GM19328 (cell line): ENCODE measurements around the gene SAMD14.

ENCODE experiments used
- ATAC-seq: cut with Tn5 transposase; IDR thresholded peaks from one replicate; pipeline ENCODE4 v1.9.1; 2021; ENCODE audit warnings: mild to moderate bottlenecking, moderate library complexity; ENCODE audit not compliant: unreplicated experiment

The SAMD14 gene

DNA sequence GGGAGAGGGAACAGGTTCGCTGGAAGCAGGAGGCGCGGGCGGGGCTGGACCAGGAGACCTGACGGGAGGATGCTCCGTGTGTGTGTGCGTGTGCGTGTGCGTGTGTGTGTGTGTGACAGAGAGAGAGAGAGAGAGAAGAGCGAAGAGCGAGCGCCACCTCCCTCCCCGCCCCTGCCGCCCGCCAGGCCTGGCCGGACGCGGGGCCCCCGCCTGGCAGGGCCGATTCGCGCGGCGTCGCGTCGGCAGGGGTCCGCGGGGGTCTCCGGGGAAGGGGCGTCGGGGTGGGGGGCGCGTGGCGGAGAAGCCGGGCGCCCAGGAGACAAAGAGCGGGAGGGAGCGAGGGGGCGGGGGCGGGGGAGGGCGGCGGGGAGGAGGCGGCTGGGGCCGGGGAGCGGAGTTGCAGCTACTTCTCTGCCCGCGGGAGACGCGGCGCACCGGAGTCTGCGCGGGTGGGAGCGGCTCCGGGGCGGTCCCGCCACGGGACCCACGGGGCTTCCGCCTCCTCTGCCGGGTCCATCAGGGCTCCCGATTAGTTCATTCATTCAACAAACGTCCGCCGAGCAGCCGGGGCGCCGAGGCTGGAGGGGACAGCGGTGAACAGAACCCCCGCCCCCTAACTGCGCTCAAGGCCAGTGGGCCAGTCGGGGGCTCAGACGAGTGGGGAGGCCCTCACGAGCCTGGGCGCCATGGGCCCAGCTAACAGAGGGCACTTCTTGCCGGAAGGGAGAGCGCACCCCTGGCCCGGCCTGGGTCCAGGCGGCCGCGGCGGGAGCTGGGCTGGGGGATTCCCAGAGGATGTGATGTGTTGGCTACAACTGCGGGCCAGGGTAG lies at the start of gene SAMD14:
SAMD14 (minus strand) TSS at position 433 of the 831 bp plus-strand sequence. CDS start 5,201 bp downstream, outside the sequence.
- ATAC-seq: no peak

DNA sequence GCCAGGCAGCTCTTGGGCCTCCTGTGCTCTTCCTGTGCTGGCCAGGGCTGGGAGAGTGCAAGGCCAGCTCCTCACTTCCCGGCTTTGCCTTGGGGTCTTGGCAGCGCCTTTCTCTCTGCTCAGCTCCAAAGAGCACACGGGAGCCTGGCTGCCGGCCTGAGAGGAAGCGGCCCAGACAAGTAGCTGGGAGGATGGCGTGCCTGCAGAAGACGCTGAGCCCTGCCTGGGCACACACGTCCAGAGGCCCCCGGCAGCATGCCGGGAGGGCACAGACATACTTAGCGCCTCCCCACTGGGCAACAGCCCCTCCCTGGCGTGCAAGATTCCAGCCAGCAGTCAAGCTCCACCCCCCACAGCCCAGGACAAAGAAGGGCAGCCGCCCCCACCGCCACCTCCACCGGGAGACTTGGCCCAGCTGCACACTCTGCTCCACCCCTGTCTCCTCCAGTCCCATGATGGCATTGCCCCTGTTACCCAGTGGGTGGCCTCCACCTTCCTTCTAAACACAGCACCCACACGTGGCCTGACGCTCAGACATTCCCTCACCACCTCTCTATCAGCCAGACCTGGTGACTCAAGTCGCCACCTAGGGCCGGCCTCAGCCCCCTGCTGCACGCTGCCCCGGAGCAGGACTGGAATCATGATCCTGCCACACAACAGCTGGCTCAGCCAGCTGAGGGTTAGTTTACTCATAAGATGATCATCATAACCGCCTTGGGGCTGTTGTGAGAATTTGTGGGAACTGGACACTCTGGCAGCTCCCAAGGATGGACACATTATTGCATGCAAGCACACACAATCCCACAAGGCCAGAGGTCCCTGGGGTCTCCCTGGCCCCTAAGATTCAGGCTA lies 48.2 kb upstream of the SAMD14 start:
- ATAC-seq: no peak

DNA sequence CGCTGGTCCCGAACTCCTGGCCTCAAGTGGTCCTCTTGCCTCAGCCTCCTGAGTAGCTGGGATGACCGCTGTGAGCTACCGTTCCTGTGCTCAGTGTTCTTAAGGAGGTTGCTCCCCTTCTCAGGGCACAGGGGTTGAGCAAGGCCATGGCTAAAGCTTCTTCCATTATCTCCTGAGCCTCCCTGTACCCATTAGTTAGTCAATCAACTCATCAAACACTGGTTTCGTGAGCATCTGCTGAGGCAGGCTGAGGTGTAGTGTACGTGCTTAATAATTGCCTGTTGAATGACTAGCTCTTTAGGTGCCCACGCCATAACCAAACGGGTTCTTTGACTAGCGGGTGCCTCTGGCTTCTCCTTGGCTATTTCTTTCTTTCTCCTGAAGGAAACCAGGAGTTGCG lies 47.5 kb upstream of the SAMD14 start:
- no peak for ATAC-seq

DNA sequence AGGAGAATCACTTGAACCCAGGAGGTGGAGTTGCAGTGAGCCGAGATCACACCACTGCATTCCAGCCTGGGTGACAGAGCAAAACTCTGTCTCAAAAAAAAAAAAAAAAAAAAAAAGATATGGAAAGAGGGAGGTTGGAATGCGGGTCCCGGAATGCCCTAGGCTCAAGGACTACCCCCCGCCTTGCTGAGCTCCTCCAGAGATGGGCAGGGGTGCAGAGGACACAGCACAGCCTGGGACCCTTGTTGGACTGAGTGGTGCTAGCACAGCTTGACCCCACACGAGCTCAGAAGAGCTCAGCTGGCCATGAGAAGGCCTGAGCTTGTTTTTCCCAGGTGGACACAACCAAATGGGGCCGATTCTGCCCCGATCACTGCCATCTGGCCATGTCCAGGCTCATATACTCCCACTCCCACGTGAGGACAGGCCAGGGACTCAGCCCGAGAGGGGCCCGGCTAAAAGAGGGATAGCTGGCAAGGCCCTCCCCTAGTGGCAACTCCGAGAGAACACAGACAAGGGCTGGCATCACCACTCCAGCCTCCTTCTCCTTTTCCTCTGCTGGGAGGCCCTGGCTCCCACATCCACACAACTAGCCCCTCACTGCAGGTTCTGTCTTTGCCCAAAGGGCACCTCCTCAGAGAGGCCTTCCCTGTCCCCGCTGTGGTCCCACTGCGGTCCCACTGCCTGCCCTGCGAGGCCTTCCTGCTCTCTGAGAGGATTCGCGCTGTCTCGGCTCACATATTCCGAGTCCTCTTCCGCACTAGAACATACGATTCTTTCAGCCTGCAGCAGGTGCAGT lies 46.8 kb upstream of the SAMD14 start:
- ATAC-seq: no peak

DNA sequence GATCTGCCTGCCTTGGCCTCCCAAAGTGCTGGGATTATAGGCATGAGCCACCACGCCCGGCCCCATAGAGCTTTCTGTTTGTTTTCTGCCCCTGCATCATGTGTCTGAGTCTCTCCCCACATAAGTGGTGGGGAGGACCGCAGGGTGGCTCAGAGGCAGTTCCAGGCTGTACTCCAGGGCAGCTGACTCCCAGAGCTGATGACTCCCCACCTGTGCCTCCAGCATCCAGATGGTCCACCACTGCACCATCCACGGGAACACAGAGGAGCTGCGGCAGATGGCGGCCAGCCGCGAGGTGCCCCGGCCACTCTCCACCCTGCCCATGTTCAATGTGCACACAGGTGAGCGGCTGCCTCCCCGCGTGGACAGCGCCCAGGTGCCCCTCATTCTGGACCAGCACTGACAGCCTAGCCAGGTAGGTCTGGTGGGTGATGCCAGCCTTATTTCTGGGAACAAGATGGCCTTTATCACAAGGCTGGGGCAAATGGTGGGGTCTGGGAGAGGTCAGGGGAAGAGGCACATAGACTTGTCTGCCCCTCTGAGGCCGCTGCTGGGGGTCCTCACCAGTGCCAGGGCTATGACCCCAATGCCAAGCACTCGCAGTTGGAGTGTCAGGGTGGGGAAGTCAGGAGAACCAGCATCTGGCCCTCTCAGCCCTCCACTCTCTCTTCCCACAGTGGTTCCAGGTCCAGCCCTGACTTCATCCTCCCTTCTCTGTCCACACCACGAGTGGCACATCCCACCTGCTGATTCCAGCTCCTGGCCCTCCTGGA lies 45.3 kb upstream of the SAMD14 start:
- ATAC-seq: no peak

DNA sequence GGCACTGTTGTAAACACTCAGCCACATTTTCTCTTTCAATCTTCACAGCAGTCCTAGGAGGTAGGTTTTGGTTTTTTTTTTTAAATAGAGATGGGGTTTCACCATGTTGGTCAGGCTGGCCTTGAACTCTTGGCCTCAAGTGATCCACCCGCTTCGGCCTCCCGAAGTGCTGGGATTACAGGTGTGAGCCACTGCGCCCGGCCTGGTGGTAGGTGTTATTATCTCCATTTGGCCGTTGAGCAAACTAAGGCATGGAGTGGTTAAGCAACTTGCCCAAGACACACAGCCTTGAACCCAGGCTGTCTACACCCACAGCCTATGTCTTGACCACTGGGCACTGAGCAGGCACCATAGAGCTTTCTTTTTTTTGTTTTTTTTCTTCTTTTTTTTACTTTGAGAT lies 44.5 kb upstream of the SAMD14 start:
- ATAC-seq: no peak

DNA sequence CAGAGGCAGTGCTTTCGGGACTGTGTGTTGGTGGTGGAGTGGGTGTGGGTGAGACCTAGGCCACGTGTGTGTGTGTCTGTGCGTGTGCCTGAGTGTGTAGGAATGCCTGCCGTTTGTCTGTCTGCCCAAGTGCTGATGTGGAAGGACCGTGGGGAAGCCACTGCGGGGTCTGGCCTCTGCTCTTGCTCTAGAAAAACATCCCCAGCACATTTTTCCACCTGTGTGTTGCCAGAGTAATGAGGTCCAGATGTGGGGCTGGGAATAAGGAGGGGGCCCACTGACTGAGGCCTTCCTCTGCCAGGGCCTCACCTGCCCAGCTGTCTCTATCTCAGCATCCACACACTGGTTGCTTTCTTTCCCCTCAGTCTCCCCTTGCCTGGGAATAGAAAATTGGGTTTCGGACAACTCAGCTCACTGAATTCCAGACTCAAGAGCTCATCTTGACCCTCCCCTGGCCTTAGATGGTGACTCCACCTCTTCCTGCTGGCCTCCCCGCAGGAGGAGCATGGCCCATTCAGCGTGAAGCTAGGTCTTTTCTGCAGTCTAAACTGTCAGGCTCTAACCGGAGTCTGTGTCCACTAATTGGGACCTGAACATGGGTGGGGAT lies 43.5 kb upstream of the SAMD14 start:
- ATAC-seq: no peak

DNA sequence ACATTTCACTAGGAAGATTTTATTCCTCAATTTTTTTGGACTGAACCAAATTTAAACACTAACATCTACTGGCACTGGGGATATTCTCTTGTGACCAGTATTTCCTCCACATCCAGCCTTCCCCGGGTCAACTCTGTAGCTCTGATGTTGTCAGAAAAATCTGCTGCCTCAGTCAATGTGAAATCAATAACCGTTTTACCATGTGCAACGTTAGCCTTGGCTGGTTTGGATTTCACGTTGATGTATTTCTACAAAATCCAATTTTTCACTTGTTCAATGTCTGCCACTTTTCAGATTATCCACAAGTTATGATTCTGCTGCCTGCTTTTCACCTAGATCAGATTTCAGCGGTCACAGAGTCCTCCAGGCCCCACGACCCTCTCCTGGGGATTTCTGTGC lies 43.0 kb upstream of the SAMD14 start:
- ATAC-seq: no peak

DNA sequence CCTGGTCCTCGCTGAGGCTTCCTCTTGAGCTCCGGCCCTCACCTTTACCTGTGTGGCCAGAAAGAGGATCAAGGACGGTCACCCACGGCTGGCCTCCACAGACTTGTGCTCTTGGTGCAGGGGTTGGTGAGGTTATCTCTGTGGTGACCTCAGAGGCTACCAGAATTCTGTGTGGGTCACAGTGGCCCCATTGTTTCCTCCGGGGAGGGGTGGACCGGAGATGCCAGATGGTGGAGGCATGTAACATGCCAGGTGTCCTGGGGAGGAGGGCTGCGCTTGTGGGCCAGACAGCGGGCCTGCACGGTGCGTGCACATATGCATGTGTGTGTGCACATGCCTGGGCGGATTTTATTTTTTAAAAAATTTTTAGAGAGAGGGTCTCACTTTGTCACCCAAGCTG lies 42.2 kb upstream of the SAMD14 start:
- ATAC-seq: no peak

DNA sequence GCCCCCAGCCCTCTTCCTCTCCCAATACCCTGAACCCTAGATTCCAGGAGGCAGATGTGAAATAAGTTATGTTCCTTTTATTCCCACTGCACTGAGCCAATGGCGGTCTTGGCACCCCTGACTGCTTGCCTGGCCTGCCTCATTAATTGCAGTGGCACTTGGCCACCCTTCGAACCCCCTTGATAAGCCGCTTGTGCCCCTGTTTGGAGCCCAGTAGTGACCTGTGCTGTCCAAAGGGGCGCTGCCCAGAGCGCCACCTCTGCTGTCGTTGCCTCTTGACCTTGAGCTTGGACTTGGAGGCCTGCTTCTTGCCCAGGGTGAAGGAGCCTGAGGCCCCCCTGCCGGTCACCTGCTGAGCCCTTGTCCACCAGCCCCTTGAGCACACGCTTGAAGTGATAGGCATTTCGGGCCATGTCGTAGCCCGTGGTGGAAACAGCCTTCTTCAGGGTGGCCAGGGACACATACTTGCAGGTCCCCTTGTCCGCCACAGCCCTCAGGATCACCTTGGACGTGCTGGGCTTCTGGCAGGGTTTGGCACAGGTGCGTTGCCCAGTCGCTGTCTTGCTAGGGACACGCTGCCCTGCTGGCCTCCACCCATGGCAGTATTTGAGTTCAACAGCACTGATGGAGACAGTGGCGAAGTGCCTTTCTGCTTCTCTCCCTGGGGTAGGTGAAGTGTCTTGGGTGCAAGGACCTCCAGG lies 41.6 kb upstream of the SAMD14 start:
- ATAC-seq: no peak

DNA sequence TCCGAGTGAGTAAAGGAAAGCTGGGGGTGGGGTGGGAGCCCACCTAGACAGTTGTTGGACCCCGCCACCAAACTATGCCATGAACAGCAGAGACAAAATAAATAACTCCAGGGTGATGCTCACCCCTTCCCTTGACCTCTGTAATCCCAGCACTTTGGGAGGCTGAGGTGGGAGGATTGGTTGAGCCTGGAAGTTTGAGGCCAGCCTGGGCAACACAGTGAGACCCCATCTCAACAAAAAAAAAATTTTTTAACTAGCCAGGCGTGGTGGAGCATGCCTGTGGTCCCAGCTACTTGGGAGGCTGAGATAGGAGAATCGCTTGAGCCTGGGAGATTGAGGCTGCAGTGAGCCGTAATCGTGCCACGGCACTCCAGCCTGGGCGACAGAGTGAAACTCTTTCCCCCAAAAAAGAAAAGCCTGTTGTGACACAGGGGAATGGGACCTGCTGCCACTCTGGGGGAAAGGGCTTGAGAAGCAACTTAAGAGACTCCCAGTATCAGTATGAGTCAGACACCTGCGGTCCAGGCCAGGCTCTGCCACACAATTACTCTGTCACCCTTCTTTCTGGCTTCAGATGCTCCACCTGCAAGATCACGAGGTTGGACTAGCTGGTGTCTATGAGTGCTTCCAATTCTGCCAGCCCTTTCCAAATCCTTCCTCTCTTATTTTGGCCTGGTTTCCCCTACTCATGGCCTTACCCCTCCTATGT lies 40.9 kb upstream of the SAMD14 start:
- no peak for ATAC-seq

DNA sequence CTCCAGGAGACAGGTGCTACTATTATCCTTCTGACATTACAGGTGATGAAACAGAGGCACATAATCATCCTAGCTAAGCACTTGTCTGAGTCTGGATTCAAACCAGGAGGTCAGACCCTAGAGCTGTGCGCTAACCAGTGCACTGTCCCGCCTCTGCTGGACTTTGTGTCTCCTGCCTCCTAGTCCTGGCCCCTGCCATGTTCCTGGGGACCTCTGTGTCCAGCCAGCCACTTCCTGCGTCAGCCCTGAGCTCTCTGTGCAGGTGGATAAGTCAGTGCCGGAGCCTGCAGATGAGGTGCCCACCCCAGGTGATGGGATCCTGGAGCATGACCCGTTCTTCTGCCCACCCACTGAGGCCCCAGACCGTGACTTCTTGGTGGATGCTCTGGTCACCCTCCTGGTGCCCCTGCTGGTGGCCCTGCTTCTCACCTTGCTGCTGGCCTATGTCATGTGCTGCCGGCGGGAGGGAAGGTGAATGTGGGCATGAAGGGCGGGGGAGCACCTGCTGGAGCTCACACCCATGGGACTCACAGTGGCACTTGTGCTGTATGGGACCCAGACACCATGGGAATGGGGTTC lies 40.0 kb upstream of the SAMD14 start:
- no peak for ATAC-seq

DNA sequence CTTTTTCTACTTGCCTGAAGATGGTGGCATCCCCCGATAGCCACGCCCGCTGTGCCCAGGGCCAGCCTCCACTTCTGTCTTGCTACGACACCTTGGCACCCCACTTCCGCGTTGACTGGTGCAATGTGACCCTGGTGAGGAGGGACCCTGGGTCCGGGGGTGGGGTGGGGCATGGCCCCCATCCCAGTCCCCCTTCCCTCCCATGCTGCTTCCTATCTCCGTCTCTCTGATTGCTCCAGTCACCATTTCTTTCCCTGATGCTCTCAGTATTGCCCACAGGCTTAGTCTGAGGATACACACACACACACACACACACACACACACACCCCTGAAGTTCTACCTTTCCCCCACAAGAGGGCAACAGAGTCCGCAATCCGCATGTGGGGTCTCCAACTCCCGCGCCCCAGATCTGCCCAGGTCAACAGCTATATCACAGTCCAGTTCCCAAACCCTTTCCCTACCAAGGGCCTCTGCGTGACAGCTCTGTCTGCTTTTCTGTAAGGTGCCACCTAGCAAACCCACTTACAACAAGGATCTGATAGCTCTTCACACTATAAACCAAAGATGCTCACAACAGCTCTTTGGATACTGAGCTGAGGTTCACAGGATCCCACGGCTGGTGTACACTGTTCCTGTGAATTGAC lies 39.3 kb upstream of the SAMD14 start:
- ATAC-seq: no peak

DNA sequence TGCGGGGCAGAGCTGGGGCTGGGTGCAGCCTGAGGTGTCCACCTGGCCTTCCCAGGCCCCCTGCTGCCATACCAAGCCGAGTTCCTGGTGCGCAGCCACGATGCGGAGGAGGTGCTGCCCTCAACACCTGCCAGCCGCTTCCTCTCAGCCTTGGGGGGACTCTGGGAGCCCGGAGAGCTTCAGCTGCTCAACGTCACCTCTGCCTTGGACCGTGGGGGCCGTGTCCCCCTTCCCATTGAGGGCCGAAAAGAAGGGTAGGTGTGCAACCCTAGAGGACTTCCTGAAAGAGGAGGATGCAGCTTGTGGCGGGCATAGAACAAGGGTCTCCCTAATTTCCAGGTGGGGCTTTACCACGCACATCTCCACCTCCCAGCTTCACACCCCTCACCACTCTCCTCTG lies 38.4 kb upstream of the SAMD14 start:
- ATAC-seq: no peak

DNA sequence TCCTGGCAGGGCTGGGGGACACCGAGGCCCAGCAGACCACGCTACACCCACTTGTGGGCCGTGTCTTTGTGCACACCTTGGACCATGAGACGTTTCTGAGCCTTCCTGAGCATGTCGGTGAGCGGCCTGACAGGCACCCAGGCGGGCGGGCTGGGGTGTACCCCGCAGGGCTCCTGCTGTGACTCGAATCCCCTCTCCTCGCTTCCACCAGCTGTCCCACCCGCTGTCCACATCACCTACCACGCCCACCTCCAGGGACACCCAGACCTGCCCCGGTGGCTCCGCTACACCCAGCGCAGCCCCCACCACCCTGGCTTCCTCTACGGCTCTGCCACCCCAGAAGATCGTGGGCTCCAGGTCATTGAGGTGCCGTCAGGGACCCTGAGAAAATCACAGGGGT lies 37.4 kb upstream of the SAMD14 start:
- no peak for ATAC-seq

DNA sequence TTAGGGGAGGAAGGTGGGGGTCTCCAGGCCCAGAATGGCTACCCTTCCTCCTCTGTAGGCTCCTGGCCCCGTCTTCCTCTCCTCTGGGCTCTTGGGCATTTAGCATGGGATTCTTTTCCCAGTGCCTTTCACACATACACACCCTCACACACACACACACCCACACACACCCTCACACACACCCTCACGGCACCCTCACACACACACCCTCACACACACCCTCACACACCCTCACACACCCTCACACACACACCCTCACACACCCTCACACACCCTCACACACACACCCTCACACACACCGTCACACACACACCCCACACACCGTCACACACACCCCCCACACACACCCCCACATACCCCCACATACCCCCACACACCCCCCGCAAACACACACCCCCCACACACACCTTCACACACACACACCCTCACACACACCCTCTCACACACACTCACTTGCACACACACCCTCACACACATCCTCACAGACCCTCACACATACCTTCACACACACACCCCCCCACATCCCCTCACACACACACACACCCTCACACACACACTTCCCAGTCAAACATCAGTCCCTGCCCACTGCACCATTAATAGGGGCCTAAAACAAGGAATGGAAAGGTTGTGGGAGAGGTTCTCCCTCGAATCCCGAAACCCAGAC lies 36.7 kb upstream of the SAMD14 start:
- ATAC-seq: no peak

DNA sequence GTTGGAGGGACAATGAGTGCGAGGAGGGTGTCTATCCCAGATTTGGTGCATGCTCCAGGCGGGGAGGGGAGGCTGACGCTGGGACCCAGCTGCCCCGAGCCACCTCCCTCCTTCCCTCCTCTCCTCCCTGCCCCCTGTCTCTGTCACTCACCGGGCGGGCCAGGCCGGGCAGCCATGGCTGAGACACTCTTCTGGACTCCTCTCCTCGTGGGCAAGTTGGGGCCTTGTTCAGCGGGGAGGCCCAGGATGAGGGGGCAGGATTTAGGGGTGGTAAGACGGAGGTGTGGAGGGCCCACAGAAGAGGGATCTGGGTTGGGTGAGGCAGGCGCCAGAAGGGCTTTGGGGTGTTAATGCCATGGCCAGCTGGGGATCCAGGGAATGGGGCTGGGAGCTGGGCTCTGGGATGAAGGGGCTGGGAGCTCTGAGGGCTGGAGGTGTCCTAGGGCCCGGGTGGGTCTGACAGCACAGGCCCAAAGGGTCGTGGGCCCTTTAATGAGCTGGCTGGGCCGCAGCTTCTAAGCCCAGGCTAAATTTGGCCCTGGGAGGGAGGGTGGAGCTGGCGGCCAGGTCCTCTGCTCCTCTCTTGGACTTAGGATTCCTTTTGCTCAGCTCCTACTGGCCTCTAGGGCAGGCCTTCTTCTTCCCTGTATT lies 36.0 kb upstream of the SAMD14 start, which contains the start of gene SGCA:
SGCA (plus strand) TSS at position 139 of the 651 bp plus-strand sequence; CDS start at position 175, 36 bp downstream.
- ATAC-seq: no peak
